ELF-1 (cell line): ENCODE results near the gene CPEB3.
"Not testable (repeated sequence)": the region's sequence is repeated elsewhere in the genome, so short reads cannot be mapped to it uniquely, and the experiment has no call there.

Experiments used
- DNase-seq: peaks from one replicate; pipeline ENCODE4 v3.0.0-alpha.2; 2016; ENCODE audit warnings: low read depth, low spot score

Gene CPEB3

DNA sequence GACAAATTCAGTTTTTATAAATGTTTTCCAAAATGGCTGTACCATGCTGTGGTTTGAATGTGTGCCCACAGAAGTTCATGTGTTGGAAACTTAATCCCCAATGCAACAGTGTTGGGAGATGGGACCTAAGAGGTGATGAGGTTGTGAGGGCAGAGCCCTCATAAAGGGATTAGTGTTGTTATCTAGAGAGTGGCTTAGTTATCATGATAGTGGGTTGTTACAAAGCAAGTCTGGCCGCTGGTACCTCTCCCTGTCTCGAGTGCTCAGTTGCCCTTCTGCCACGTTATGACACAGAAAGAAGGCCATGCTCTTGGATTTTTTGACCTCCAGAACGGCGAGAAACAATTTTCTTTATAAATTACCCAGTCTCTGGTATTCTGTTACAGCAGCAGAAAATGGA, 248.3 kb downstream of the CPEB3 start:
- peak; percentile 39 for DNase-seq

DNA sequence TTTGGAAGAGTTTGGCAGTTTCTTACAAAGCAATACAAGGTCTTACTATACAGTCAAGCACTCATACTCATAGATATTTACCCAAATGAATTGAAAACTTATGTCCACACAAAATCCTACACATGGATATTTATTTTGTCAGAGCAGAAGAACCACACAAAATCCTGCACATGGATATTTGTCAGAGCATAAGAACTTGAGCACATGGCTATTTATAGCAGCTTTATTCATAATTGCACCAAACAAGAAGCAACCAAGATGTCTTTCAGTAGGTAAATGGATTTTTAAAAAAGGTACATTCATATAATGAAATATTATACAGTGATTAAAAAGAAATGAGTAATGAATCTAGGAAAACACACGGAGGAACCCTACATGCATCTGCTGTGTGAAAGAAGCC, 251.9 kb downstream of the CPEB3 start:
- no peak for DNase-seq

DNA sequence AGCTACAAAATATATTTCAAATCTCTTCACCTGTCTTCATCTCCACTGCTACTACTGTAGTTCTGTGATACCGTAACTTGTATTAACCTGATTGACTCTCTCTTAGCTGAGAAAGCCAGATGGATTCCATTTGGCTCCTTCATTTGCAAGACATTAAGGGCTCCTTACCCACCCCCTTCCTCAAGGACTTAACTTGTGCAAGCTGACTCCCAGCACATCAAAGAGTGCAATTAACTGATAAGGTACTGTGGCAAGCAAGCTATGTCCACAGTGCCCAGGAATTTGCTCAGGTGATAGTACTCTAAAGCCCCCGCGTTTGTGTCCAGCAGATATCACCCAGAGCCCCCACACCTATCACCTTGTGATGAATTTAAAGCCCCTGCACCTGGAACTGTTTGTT, 257.8 kb downstream of the CPEB3 start:
- DNase-seq, result peak; percentile 54

DNA sequence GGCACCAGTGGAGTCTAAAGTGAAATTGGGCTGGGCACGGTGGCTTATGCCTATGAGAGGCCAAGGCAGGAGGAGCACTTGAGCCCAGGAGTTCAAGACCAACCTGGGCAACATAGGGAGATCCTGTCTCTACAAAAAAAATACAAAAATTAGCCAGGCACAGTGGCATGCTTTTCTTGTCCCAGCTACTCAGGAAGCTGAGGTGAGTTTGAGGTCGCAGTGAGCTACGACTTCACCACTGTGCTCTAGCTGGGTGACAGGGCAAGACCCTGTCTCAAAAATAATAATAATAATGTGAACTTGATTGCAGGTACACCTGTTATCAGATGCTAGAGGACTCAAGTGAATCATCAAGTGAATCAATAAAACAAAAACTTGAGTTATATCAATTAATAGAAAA, 259.3 kb downstream of the CPEB3 start:
- DNase-seq, result no peak

DNA sequence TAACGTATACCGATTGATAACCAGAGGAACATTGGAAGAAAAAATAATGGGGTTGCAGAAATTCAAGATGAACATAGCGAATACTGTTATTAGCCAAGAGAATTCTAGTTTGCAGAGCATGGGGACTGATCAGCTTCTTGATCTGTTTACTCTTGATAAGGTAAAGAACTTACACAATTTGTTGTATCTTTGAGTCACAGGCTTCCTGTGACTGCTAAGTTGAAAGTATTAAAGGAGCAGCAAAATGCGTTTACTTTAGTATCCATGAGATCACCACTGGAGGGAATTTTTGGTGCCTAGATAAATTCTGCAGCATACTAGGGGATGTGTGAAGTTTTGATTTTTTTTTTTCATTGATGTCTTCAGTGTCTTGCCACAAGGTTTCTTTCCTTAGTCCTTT, 263.7 kb downstream of the CPEB3 start:
- no peak for DNase-seq

DNA sequence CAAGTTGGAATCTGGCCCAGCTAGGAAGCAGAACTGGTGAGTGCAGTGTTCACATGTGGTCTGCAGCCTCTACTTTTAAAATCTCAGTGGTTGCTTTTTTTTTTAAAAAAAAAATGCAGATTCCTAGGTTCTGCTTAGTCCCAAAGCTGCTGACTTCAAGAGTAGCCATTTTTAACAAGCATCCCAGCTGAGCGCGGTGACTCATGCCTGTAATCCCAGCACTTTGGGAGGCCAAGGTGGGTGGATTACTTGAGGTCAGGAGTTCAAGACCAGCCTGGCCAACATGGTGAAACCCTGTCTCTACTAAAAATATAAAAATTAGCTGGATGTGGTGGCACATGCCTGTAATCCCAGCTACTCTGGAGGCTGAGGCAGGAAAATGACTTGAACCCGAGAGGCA, 265.5 kb downstream of the CPEB3 start:
- DNase-seq, result not testable (repeated sequence)

- no peak for DNase-seq
These were observed 266.2 kb downstream of the CPEB3 start for GRCh38 chr10:92024700-92025099.

- no peak for DNase-seq
These were observed 276.3 kb downstream of the CPEB3 start for GRCh38 chr10:92014620-92015019.

DNA sequence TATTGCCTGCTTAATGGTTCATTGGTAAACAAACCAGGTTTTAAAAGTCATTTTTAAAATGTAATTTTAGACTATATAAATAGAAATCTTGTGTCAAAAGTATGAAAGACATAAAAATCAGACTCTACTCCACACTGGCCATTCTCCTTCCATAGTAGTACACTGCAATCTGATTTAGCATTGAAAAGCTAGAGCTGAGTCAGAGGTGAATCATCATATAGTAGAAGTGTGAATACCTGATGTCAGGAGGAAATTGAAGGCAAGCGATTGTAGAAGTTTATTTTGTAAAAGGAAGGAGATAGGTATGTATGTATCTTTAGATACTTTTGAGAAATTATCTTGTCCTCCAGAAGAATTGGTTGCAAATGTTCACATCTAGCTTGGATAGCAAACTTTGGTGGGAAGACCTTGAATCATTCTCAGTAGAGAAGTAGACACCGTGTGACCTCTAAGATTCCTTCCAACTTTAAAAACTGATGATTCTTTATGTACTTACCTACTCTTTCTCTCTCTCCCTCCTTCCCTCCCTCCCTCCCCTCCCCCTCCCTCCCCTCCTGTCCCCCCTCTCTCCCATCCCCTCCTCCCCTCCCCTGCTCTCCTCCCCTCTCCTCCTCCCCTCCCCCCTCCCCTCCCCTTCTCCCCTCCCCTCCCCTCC, 279.2 kb downstream of the CPEB3 start:
- no peak for DNase-seq

DNA sequence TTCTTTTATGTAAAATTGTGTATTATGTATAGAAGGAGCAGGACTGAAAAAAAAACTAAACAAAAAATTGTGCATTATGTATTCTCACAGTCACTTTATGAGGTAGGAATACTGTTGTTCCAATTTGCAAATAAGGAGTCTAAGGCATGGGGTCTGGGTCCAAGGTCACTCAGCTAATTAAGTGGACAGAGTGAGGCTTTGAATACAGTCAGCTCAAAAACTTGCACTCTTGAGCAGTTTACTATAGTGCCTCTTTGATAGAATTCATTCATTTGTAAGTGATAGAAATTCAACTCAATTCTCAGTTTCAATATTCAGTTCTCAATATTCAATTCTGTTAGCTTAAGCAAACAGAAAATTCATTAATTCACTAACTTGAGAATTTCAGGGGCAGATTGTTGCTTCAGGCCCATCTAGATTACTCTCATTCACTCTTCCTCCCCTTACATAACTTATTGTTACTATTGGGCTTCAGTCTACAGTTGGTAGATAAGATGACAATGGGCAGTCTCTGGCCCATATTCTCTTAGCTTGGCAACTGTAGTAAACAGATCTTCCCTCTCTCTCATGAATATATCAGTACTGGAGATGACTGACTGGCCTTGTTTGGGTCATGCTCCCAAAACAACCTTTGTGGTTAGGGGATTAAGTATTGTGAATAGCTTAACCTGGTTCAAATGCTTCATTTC, 280.7 kb downstream of the CPEB3 start:
- no peak for DNase-seq

DNA sequence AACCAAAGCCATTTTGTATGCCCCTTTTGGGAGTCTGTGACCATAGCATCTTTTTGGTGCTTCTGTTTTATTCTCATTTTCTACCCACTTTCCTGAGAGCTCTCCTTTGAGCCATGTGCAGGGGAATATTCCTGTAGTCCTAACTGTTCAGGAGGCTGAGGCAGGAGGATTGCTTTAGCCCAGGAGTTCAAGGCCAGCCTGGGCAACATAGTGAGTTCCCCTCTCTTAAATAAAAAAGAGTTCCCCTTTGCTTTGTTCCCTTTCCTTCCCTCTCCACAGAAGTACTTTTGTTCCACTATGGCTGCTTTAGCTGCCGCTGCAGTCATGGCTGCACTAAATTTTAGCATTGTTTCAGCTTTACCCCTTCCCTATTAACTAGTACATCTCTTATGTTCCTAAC, 281.4 kb downstream of the CPEB3 start:
- no peak for DNase-seq

DNA sequence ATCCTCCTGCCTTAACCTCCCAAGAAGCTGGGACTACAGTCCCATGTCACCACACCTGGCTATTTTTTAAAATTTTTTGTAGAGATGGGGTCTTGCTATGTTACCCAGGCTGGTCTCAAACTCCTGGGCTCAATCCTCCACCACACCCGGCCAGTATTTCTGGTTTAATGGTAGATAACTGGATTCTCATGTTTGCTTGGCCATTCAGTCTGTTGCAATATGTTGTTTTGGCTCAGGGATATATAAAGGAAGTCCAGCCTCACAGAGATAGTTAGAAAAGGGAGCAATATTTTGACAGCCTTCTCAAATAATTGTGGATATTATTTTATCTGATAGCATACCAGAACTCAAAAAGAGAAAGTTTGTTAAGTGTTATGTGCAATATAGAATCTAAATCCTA, 284.9 kb downstream of the CPEB3 start:
- DNase-seq, result no peak

DNA sequence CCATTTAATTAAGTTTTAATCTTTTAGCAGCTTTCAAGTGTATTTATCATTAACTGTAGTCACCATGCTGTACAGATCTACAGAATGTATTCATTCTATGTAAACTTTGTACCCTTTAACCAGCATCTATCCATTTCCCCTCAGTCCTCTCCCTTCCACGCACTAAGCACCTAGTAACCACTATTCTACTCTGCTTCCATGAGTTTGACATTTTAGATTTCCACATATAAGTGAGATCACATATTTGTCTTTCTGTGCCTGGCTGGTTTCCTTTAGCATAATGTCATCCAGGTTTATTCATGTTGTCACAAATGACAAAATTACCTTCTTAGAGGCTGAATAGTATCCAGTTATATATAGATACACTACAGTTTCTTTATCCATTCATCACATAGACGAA, 287.6 kb downstream of the CPEB3 start:
- DNase-seq, result no peak

GRCh38 chr10:92001995-92002394, 288.9 kb downstream of the CPEB3 start:
- no peak for DNase-seq

DNA sequence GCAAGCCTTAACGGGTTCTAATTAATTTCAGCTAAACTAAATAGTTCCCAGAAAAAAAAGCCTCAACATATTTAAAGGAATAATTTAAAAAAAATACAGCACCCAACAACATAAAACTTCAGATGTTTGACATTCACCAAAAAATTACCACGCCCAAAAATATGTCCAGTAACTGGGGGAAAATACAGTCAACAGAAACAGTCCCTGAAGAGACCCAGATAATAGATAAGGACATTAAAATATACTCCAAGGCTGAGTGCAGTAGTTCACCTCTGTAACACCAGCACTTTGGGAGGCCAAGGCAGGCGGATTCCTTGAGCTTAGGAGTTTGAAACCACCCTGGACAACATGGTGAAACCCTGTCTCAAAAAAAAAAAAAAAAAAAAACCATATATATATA, 289.3 kb downstream of the CPEB3 start:
- DNase-seq, result no peak
